ENCODE data around the gene TEX101. TPM values are rescaled to one million over a fixed set of nuclear protein-coding genes. Genes with fewer than 3 reads are reported as not detected.
A peak's percentile ranks its signal among the peaks of the same experiment; 100 is the strongest.

Gene TEX101
- total RNA-seq, 1 donor from 2014 or later, result not detected

GRCh38 chr19:43461303-43461702 is 46.6 kb downstream of the TEX101 start:
- Mint-ChIP-seq H3K27ac (ENCODE audit: unreplicated experiment) (no peak overlapping the region), H3K4me1 (ENCODE audit: low read depth, unreplicated experiment) (no peaks in the 10 kb centered on the region), H3K36me3 (ENCODE audit: unreplicated experiment) (no peaks in the 10 kb centered on the region), H3K9me3 (ENCODE audit: unreplicated experiment) (peaks cover 2% of the 10 kb centered on the region), H3K4me3 (ENCODE audit: unreplicated experiment) (no peak overlapping the region), H3K27me3 (ENCODE audit: unreplicated experiment) (peaks cover 9% of the 10 kb centered on the region)
- DNase-seq, result no peak
- no peak for TF ChIP-seq CTCF (IDR thresholded peaks at IDR 0.05; ENCODE audit: partially characterized antibody, unreplicated experiment)

DNA sequence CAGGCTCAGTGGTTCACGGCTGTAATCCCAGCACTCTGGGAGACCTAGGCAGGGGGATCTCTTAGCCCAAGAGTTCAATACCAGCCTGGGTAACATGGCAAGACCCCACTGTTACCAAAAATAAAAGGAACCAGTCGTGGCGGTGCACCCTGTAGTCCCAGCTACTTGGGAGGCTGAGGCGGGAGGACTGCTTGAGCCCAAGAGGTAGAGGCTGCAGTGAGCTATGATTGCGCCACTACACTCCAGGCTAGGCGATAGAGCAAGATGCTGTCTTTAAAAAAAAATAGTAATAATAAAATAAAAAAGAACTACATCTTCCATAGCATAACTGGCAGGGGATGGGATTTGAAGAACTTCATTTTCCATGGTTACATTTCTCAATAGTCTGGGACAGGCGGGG is 47.7 kb downstream of the TEX101 start:
- H3K36me3 Mint-ChIP-seq (ENCODE audit: unreplicated experiment), result no peaks in the 10 kb centered on the region
- TF ChIP-seq CTCF (IDR thresholded peaks at IDR 0.05; ENCODE audit: partially characterized antibody, unreplicated experiment), result no peak
- no peaks in the 10 kb centered on the region for H3K4me1 Mint-ChIP-seq (ENCODE audit: low read depth, unreplicated experiment)
- H3K4me3 Mint-ChIP-seq (ENCODE audit: unreplicated experiment), result no peak overlapping the region
- no peak for DNase-seq
- no peak overlapping the region for H3K27ac Mint-ChIP-seq (ENCODE audit: unreplicated experiment)
- peaks cover 2% of the 10 kb centered on the region for H3K9me3 Mint-ChIP-seq (ENCODE audit: unreplicated experiment)
- peaks cover 10% of the 10 kb centered on the region for H3K27me3 Mint-ChIP-seq (ENCODE audit: unreplicated experiment)

DNA sequence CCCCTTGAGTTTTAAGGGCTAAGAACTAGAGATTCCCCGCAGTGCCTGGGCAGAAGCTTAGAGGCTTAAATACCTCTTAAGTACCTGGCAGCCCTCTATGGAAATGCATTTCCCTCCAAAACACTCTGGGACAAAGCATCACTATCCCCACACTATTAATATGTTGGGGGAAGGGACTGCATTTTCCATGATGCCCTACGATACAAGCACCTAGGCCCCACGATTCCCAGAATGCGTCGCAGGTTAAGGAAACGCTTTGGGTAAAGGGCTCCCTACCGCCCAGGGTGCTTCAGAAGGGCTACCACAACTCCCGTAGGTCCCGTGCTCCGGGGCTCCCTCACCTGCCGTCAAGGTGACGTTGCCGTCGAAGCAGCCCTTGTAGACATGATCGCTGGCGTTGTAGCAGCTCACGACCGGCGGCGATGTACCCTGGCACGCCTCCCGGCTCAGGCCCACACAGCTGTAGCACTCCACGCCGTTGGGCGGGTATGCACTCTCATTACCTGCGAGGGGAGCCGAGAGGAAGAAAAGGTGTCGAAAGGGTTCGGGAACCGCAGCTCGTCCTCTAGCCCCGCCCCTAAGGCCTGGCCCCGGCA is 48.2 kb downstream of the TEX101 start:
- no peak for DNase-seq
- Mint-ChIP-seq H3K27ac (ENCODE audit: unreplicated experiment) (no peak overlapping the region), H3K27me3 (ENCODE audit: unreplicated experiment) (peaks cover 10% of the 10 kb centered on the region), H3K36me3 (ENCODE audit: unreplicated experiment) (no peaks in the 10 kb centered on the region), H3K4me1 (ENCODE audit: low read depth, unreplicated experiment) (no peaks in the 10 kb centered on the region), H3K9me3 (ENCODE audit: unreplicated experiment) (peaks cover 2% of the 10 kb centered on the region), H3K4me3 (ENCODE audit: unreplicated experiment) (peak overlapping the region; percentile 98)
- TF ChIP-seq CTCF (IDR thresholded peaks at IDR 0.05; ENCODE audit: partially characterized antibody, unreplicated experiment), result no peak

DNA sequence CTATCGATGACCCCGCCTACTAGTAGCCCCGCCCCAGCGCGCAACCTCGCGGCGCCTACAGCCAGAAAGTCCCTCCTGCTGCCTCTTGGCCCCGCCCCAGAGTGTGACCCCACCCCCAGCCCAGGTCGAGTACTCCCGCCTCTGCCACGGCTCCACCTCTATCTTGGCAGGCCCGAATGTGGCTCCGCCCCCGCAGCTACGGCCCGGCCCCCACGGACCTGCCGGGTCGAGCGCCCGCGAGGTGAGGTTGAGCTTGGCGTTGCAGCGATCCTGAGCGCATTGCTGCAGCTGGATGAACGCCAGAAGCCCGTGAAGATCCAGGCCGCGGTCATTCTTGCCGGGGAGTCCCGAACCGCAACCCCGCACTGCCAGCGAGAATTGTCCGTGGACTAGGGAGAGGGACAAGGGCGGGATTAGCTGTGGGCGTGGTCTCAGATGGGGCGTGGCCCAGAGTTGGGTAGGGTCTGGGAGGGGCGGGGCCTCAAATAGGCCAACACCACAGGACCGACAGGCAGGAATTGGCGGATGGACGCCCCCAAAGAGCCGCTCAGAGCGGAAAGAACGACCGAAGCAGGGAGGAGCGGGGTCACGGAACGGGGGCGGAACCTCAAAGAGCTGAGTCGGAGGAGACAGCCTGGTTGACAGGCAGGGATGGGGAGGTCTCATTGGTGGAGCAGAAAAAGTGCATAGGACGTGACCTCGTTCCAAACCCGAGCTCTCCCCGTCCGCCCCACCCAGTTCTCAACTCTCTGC is 48.9 kb downstream of the TEX101 start:
- TF ChIP-seq CTCF (IDR thresholded peaks at IDR 0.05; ENCODE audit: partially characterized antibody, unreplicated experiment), result no peak
- peak; percentile 97 for DNase-seq
- H3K9me3 Mint-ChIP-seq (ENCODE audit: unreplicated experiment), result peaks cover 2% of the 10 kb centered on the region
- H3K27ac Mint-ChIP-seq (ENCODE audit: unreplicated experiment), result peak overlapping the region; percentile 73
- peaks cover 10% of the 10 kb centered on the region for H3K27me3 Mint-ChIP-seq (ENCODE audit: unreplicated experiment)
- no peaks in the 10 kb centered on the region for H3K36me3 Mint-ChIP-seq (ENCODE audit: unreplicated experiment)
- H3K4me1 Mint-ChIP-seq (ENCODE audit: low read depth, unreplicated experiment), result no peaks in the 10 kb centered on the region
- H3K4me3 Mint-ChIP-seq (ENCODE audit: unreplicated experiment), result peak overlapping the region; percentile 98

- H3K27ac Mint-ChIP-seq (ENCODE audit: unreplicated experiment), result peak overlapping the region; percentile 73
- peaks cover 10% of the 10 kb centered on the region for H3K27me3 Mint-ChIP-seq (ENCODE audit: unreplicated experiment)
- H3K9me3 Mint-ChIP-seq (ENCODE audit: unreplicated experiment), result peaks cover 2% of the 10 kb centered on the region
- no peaks in the 10 kb centered on the region for H3K4me1 Mint-ChIP-seq (ENCODE audit: low read depth, unreplicated experiment)
- no peak for TF ChIP-seq CTCF (IDR thresholded peaks at IDR 0.05; ENCODE audit: partially characterized antibody, unreplicated experiment)
- H3K36me3 Mint-ChIP-seq (ENCODE audit: unreplicated experiment), result no peaks in the 10 kb centered on the region
- DNase-seq, result peak; percentile 75
- H3K4me3 Mint-ChIP-seq (ENCODE audit: unreplicated experiment), result peak overlapping the region; percentile 98
These were observed 49.6 kb downstream of the TEX101 start for GRCh38 chr19:43464134-43464775.

Data from glutamatergic neuron (in vitro differentiated cells).